HG03280 (cell line): ENCODE measurements around the gene TRIM17.
A peak's percentile ranks its signal among the peaks of the same experiment; 100 is the strongest.

Source experiments
- ATAC-seq: cut with Tn5 transposase; IDR thresholded peaks from one replicate; pipeline ENCODE4 v1.9.1; 2021; ENCODE audit warnings: mild to moderate bottlenecking, moderate library complexity; ENCODE audit not compliant: unreplicated experiment

Gene TRIM17

GRCh38 chr1:228416217-228416933, at the start of gene TRIM17:
TRIM17 (minus strand) TSS chr1:228416861; CDS start chr1:228415072, 1,789 bp downstream.
- no peak for ATAC-seq

GRCh38 chr1:228465571-228466146, 49.0 kb upstream of the TRIM17 start:
- no peak for ATAC-seq

DNA sequence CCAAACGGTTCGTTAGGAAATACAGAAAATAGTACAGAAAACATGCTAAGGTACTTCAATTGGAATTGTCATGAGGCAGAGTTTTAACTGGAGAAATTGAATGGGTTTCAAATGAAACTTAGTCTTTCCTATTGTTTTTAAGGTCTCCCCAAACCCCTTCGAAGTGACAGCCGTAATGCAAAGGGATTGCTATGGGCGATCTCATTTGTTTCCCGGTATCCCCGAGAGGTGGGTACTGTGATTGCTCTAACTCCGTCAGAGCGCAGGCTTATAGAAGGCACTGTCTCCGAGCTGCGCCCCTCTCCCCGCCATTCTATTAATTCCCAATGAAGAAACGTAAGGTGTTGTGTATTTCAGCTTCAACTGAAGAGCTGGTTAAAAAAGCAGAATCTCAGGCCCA, 48.5 kb upstream of the TRIM17 start:
- no peak for ATAC-seq

DNA sequence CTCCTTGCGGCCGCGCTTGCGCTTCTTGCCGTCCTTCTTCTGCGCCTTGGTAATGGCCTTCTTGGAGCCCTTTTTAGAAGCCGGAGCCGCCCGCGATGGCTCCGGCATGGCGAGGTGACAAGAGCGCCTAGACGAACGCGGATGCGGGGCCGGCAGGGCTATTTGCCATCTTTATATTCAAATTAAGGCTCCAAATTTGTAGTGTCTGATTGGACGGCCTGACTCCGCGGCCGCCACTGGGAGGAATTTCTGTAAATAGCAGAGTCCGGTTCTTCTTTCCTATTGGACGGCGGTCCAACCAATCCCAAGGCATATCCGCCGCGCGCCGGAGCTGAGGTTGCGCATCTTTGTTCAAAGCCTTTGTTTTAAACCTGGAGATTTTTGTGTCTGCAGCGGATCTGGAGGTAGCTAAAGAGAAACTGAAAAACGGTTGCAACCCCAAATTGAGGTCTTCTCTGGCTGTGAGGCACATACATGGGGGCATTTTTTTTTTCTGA, 47.9 kb upstream of the TRIM17 start:
- ATAC-seq: peak; percentile 83

GRCh38 chr1:228463559-228464455, 47.1 kb upstream of the TRIM17 start:
- peak; percentile 50 for ATAC-seq

DNA sequence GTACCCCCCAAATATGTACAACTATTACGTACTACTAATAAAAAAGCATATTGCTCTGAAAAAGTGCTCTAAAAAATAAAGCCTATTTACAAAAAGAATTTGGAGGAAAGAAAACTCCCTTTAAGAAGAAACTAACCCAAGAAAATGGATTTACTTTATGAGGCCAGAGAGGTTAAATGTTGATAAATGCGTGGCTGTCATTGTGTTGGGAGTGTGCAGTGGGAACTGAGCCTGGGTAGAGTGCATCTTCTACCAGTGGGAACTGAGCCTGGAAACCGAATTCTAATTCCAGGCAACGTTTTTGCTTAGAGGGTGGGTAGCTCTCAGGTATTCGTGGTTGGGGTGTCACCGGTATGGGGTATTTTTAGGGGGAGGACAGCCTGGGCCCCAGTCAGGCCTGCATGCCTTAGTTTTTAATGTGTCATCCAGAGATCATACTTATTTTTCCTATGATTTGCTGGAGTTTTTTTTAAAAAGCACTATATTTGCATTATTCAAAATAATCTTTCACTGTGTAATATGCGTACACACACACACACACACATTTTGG, 46.4 kb upstream of the TRIM17 start:
- ATAC-seq: no peak

- ATAC-seq: no peak
These were observed 45.9 kb upstream of the TRIM17 start for GRCh38 chr1:228462560-228462959.

DNA sequence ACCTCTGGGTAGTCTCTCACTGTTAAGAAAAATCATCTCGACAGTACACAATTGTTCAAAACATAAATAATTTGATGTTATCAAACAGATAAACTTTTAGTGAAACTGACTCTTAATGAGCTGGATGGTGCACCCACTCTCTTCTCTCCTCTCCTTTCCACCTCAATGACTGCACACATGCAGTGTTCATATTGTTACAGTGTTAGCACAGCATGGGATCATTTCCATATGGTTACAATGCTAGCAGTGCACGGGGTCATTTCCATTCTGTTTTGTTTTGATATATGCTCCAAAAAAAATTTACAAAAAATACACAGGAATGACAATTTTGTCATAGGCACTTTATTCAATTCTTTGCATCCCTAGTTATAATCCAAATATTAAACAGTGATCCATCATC, 44.2 kb upstream of the TRIM17 start:
- ATAC-seq: no peak

GRCh38 chr1:228459091-228459993, 42.7 kb upstream of the TRIM17 start:
- no peak for ATAC-seq

GRCh38 chr1:228457396-228458176, 40.9 kb upstream of the TRIM17 start:
- ATAC-seq: peak; percentile 83

DNA sequence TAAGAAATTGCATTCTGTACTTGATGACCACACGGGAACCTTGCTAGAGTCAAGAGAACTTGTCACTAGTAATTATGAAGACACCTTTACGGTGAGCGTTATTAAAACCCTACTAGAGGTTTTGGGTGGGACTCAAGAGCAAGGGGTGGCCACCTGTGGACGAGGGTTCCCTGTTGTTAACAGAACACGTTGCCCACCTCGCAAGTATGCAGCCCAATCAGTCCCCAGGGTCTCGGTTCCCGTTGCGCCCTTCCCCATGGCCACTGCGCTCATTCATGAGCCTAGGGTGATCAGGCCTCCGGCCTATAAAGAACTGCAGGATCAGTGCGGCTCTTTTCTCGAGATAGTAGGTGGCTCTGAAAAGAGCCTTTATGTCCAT, 40.3 kb upstream of the TRIM17 start:
- ATAC-seq: peak; percentile 10

DNA sequence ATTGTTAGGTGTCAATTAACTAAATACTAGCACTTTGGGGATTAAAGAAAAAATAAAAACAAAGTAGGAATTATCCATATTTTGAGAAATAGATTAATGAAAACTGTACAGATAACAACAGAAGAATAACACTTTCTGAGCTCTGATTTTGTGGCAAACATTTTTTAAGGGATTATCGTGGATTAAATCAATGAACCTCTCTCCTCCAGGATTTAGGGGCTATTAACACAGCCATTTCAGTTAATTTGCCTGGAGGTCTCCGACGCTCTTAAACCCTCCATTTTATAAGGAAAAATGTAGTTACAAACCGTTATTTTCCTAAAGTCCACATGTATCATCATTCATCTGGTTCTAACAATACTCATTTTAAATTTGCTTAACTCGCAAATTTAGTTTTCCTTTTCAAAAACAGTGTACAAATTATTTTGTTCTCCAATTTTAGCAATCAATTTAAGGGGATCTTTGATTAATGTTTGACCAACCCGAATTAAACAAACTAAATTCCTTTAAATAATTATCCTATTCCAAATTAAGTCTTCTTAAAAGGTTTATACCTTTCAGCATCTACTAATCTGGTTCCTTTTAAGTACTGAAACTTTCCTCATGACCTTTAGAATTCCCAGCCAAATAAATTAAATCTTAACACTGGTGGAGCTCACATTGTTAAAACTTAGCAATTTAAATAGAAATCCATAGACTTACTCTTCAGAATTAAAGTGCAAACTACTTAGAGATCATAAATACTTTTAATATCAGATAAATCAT, 39.8 kb upstream of the TRIM17 start:
- no peak for ATAC-seq

DNA sequence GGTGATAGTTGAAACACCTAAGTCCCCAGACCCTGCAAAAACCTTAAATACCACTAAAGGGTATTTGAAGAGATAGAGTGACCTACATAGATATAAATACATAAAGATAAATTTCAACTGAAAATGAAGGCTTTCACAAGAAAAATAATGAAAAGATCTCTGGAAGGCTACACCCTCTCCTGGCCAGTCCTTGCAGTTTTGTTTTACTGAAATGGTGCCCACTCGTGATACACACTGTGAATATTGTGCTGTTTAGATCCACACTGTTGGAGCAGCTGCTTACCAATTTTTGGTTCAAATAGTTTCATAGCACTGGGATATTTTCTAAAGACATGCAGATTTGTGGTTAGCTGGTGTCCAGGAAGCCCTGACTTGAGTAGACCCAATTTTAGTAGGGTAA, 39.1 kb upstream of the TRIM17 start:
- ATAC-seq: no peak

DNA sequence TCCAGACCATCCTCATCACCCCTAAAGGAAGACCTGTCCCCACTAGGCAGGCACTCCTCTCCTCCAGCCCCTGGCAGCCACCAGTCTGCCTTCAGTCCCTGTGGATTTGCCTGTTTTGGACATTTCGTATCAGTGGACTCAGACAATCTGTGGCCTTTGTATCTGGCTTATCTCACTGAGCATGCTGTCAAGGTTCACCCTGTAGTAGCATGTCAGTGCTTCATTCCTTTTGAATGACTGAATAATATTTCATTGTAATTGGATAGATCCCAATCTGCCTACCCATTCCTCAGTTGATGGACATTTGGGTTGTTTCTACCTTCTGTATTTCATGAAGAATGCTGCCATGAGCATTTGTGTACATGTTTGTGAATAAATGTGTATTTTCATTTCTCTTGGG, 37.6 kb upstream of the TRIM17 start:
- no peak for ATAC-seq

DNA sequence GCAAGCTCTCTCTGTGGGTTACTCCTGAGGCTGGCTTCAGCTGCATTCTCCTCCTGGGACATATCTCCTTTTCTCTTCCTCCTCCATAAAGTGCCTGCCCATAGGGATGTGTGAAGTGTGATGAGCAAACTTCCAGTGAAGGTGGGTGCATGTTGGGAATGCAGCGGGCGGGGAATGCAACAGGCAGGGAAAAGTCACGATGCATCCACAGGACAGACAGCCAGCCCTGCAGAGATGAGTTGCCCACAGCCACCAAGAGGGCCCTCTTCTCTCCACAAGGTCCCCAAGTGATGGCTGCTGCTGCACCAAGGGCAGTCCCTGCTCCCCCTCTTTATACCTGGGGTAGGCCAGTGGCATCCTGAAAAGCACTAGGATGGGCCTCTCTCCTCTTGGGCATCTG, 37.0 kb upstream of the TRIM17 start:
- no peak for ATAC-seq

DNA sequence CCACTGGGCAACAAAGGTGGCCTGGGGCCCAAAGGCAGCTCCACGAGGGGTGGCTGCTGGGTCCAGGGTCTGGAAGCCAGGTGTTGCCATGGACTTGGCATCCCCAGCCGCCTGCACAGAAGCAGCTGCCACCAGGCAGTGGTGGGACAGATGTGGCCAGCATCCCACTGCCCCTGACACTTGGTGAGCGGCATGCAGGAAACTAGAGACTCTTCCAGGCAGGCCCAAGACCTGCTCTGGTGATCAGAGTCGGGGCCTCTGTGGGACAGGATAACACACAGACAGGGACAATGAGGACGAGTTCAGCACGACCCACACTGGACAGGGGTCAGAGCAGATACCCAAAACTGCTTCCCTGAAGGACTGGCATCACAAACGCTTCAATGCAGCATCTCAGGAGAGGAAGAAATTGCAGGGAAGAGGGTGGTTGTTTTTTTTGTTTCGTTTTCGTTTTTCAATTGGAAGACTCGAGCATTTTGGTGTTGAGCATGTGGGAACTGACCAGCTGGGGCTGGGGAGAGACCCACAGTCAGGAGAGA, 36.4 kb upstream of the TRIM17 start:
- no peak for ATAC-seq

- ATAC-seq: no peak
These were observed 35.7 kb upstream of the TRIM17 start for GRCh38 chr1:228452194-228453021.

DNA sequence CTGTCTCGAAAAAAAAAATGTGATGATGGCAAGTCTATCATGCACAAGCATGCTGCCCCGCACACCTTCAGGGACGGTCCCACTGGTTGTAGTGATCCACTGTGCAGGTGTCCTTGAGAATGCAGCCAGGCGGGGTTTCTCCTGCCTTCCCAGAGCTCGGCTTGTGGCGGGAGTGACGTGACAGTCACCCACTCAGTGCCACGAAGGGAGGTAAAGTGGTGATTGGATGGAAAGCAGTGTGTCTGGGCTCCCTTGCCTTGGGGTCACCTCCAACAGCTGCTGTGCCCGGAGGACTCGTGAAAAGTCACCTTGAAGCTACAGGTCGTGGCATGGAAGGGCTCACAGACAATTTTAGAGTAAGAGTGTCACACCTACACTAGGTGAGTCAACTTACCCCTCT, 33.5 kb upstream of the TRIM17 start:
- ATAC-seq: no peak
